B cell (primary cell): Measurements from ENCODE around the gene FOXE3.

Source experiments
- CTCF ChIP-seq: fragments of 200-600 bp; IDR thresholded peaks from one replicate; pipeline ENCODE4 v1.8.0; 2022; ENCODE audit warnings: antibody characterized with exemption, mild to moderate bottlenecking
- EZH2 ChIP-seq: IDR thresholded peaks from 2 replicates; pipeline ENCODE4 v1.6.1; 2012; ENCODE audit warnings: borderline replicate concordance, low read depth, mild to moderate bottlenecking, moderate library complexity, low read length; ENCODE audit not compliant: insufficient read depth, poor library complexity, severe bottlenecking

- TF ChIP-seq CTCF (no peak), EZH2 (no peak)
These were observed 34.5 kb downstream of the FOXE3 start for GRCh38 chr1:47450606-47451005.
